HG02678 (cell line): Measurements from ENCODE around the gene CTNNA3.

ENCODE experiments used
- ATAC-seq: cut with Tn5 transposase; IDR thresholded peaks from one replicate; pipeline ENCODE4 v1.9.1; 2021; ENCODE audit warnings: mild to moderate bottlenecking, moderate library complexity; ENCODE audit not compliant: unreplicated experiment

Gene CTNNA3

GRCh38 chr10:67385566-67385965, 310.4 kb downstream of the CTNNA3 start:
- no peak for ATAC-seq

GRCh38 chr10:67385089-67385488, 310.9 kb downstream of the CTNNA3 start:
- peak; percentile 43 for ATAC-seq

GRCh38 chr10:67331121-67331910, 364.7 kb downstream of the CTNNA3 start:
- ATAC-seq, result no peak

- no peak for ATAC-seq
Measured at GRCh38 chr10:67327626-67328535, 368.1 kb downstream of the CTNNA3 start.

- ATAC-seq, result no peak
Measured at GRCh38 chr10:67319976-67320375, 376.0 kb downstream of the CTNNA3 start.

- ATAC-seq, result no peak
Measured at GRCh38 chr10:67308912-67309311, 387.1 kb downstream of the CTNNA3 start.

GRCh38 chr10:67306588-67307205, 389.3 kb downstream of the CTNNA3 start:
- no peak for ATAC-seq

GRCh38 chr10:67302701-67303100, 393.3 kb downstream of the CTNNA3 start:
- ATAC-seq, result no peak

- no peak for ATAC-seq
Measured at GRCh38 chr10:67299761-67300160, 396.2 kb downstream of the CTNNA3 start.

GRCh38 chr10:67297637-67298181, 398.3 kb downstream of the CTNNA3 start:
- no peak for ATAC-seq

GRCh38 chr10:67296926-67297325, 399.1 kb downstream of the CTNNA3 start:
- no peak for ATAC-seq

GRCh38 chr10:67288688-67289410, 407.1 kb downstream of the CTNNA3 start:
- no peak for ATAC-seq

GRCh38 chr10:67284589-67284988, 411.4 kb downstream of the CTNNA3 start:
- no peak for ATAC-seq

GRCh38 chr10:67282871-67283270, 413.1 kb downstream of the CTNNA3 start:
- ATAC-seq, result no peak

GRCh38 chr10:67280405-67280804, 415.6 kb downstream of the CTNNA3 start:
- ATAC-seq, result no peak

GRCh38 chr10:67277402-67277801, 418.6 kb downstream of the CTNNA3 start:
- ATAC-seq, result no peak

GRCh38 chr10:67269828-67270227, 426.2 kb downstream of the CTNNA3 start:
- no peak for ATAC-seq

GRCh38 chr10:67268146-67268545, 427.8 kb downstream of the CTNNA3 start:
- no peak for ATAC-seq

- no peak for ATAC-seq
Measured at GRCh38 chr10:67262675-67263074, 433.3 kb downstream of the CTNNA3 start.

- ATAC-seq, result no peak
Measured at GRCh38 chr10:67261300-67261797, 434.6 kb downstream of the CTNNA3 start.
